Measurements from ENCODE around the gene RBMS1.

The RBMS1 gene

DNA sequence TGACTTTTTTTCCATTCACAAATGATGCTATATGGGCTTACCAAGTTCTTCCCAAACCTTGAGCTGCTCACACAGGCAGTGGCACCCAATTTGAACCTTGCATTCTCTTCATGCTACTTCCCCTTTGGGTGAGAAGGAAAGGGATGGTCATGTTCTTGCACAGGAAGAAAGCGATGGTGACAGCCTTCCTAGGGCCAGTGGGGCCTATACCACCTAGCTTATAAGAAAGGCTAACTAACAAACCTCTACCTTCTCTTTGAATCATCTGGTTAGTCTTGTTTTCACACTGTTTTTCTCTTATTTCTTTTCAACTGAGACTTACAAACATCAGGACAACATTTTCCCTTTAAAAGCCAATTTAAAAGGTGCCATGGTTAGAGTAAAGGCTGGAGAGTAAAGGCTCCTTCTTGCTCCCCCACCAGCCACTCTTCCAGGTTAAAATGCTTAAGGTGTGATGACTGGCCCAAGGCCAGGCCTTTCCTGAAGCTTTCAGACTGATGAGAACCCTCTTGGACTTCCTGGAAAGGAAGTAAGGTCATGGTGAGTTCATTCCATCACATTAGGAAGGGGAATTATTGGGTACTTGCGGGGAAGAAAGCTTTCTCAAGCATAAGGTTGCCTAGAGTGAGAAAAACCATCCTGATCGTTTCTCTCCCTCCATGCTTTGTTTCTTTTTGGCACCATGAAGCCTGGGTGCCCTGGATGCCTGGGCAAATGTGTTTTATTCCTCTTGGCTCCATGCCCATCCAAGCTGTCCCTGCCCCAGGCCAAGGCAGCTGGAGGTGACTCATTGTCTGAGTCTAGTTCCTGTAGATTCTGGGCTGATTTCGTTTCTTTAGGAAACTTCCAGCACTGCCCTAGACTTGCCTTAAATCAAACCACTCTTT is 252.1 kb downstream of the RBMS1 start:
- H3K79me2 ChIP-seq (ENCODE audit: low read length), result no peaks in the 10 kb centered on the region
- TF ChIP-seq EZH2phosphoT487 (IDR thresholded peaks at IDR 0.05; ENCODE audit: low read length) (no peak), EZH2 (optimal IDR thresholded peaks at IDR 0.05; ENCODE audit: low read depth, low read length) (no peak)
- TF ChIP-seq, protein P1, sequence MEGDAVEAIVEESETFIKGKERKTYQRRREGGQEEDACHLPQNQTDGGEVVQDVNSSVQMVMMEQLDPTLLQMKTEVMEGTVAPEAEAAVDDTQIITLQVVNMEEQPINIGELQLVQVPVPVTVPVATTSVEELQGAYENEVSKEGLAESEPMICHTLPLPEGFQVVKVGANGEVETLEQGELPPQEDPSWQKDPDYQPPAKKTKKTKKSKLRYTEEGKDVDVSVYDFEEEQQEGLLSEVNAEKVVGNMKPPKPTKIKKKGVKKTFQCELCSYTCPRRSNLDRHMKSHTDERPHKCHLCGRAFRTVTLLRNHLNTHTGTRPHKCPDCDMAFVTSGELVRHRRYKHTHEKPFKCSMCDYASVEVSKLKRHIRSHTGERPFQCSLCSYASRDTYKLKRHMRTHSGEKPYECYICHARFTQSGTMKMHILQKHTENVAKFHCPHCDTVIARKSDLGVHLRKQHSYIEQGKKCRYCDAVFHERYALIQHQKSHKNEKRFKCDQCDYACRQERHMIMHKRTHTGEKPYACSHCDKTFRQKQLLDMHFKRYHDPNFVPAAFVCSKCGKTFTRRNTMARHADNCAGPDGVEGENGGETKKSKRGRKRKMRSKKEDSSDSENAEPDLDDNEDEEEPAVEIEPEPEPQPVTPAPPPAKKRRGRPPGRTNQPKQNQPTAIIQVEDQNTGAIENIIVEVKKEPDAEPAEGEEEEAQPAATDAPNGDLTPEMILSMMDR (IDR thresholded peaks at IDR 0.05; ENCODE audit: low read length), result no peak
- H3K4me2 ChIP-seq (ENCODE audit: low read depth, low read length), result no peak overlapping the region
- no peak overlapping the region for H3K9ac ChIP-seq (ENCODE audit: low read length)
- H3K9me2 ChIP-seq (replicated peaks; ENCODE audit: insufficient read depth, low read length), result no peaks in the 10 kb centered on the region
- no peak overlapping the region for H2AFZ ChIP-seq (ENCODE audit: low read length)
- peaks cover 11% of the 10 kb centered on the region for H3K4me1 ChIP-seq (ENCODE audit: low read length)
- no peaks in the 10 kb centered on the region for H3K36me3 ChIP-seq (replicated peaks; ENCODE audit: insufficient read depth, low read length)
- H3K4me3 ChIP-seq (ENCODE audit: low read length), result no peak overlapping the region
- no peaks in the 10 kb centered on the region for H3K27me3 ChIP-seq (replicated peaks; ENCODE audit: insufficient read depth, low read length)
- H4K20me1 ChIP-seq (ENCODE audit: insufficient read depth, low read length), result no peaks in the 10 kb centered on the region
- H3K27ac ChIP-seq (ENCODE audit: low read length), result no peak overlapping the region
- no peak for DNase-seq
- no peaks in the 10 kb centered on the region for H3F3A ChIP-seq (ENCODE audit: insufficient read depth, low read length)
- no peaks in the 10 kb centered on the region for H3K9me3 ChIP-seq (replicated peaks; ENCODE audit: insufficient read depth, low read length)

DNA sequence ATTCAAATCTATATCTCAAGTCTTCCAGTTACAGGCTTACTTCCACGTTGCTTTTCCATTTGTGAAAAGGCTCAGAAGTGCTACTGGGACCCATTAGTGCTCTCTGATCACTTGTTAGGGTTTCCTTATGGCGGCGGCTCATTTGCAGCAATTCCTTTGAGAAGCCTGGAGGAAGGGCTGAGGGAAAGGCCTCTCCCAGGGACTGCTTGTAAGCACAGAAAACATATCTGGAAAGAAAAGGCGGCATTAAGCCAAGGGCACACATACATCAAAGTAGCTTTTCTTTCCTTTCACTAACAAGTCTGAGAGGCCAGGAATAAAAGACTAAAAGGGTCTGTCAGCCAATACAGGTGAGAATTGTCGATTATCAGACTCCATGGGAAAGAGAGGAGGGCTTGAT is 254.2 kb downstream of the RBMS1 start:
- DNase-seq, result no peak
- Histone ChIP-seq H3K4me1 (ENCODE audit: low read length) (peaks cover 11% of the 10 kb centered on the region), H4K20me1 (ENCODE audit: insufficient read depth, low read length) (no peaks in the 10 kb centered on the region), H3K79me2 (ENCODE audit: low read length) (no peaks in the 10 kb centered on the region), H3K9me3 (replicated peaks; ENCODE audit: insufficient read depth, low read length) (no peaks in the 10 kb centered on the region), H3K9ac (ENCODE audit: low read length) (no peak overlapping the region), H2AFZ (ENCODE audit: low read length) (no peak overlapping the region), H3K36me3 (replicated peaks; ENCODE audit: insufficient read depth, low read length) (no peaks in the 10 kb centered on the region), H3F3A (ENCODE audit: insufficient read depth, low read length) (no peaks in the 10 kb centered on the region), H3K27me3 (replicated peaks; ENCODE audit: insufficient read depth, low read length) (no peaks in the 10 kb centered on the region), H3K27ac (ENCODE audit: low read length) (no peak overlapping the region), H3K4me3 (ENCODE audit: low read length) (no peak overlapping the region), H3K4me2 (ENCODE audit: low read depth, low read length) (no peak overlapping the region), H3K9me2 (replicated peaks; ENCODE audit: insufficient read depth, low read length) (no peaks in the 10 kb centered on the region)
- TF ChIP-seq EZH2phosphoT487 (IDR thresholded peaks at IDR 0.05; ENCODE audit: low read length) (no peak), EZH2 (optimal IDR thresholded peaks at IDR 0.05; ENCODE audit: low read depth, low read length) (no peak)
- TF ChIP-seq, protein P1 (IDR thresholded peaks at IDR 0.05; ENCODE audit: low read length), result no peak

DNA sequence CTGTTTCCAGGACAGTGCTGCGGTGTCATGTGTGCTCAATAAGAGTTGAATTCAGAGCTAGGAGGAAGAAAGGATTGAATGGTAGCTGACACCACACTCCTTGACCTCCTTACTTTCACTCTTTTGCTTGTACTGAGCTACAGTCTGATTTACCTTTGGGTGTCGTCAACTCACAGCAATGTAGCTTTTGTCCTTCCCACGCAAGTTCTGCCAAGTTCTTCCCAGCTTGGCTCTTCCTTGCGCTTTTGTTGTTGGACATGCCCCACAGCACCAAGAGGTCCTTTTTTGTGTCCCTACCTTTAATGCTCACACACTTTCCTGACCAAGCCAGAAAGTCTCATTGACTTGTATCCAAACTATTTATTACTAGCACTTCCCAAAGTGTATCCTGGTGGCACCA is 255.2 kb downstream of the RBMS1 start:
- DNase-seq, result no peak

More for the DNA sequence above, 255.2 kb downstream of the RBMS1 start:
- no peaks in the 10 kb centered on the region for H4K20me1 ChIP-seq (ENCODE audit: insufficient read depth, low read length)
- H3K9ac ChIP-seq (ENCODE audit: low read length), result no peak overlapping the region
- H3K36me3 ChIP-seq (replicated peaks; ENCODE audit: insufficient read depth, low read length), result no peaks in the 10 kb centered on the region
- no peak overlapping the region for H3K27ac ChIP-seq (ENCODE audit: low read length)
- H3F3A ChIP-seq (ENCODE audit: insufficient read depth, low read length), result no peaks in the 10 kb centered on the region
- H3K4me2 ChIP-seq (ENCODE audit: low read depth, low read length), result no peak overlapping the region
- no peaks in the 10 kb centered on the region for H3K27me3 ChIP-seq (replicated peaks; ENCODE audit: insufficient read depth, low read length)
- H3K4me3 ChIP-seq (ENCODE audit: low read length), result no peak overlapping the region
- TF ChIP-seq EZH2phosphoT487 (IDR thresholded peaks at IDR 0.05; ENCODE audit: low read length) (no peak), EZH2 (optimal IDR thresholded peaks at IDR 0.05; ENCODE audit: low read depth, low read length) (no peak)
- TF ChIP-seq, protein P1 (IDR thresholded peaks at IDR 0.05; ENCODE audit: low read length), result no peak
- H3K4me1 ChIP-seq (ENCODE audit: low read length), result peaks cover 9% of the 10 kb centered on the region
- no peaks in the 10 kb centered on the region for H3K9me2 ChIP-seq (replicated peaks; ENCODE audit: insufficient read depth, low read length)
- H3K79me2 ChIP-seq (ENCODE audit: low read length), result no peaks in the 10 kb centered on the region
- no peaks in the 10 kb centered on the region for H3K9me3 ChIP-seq (replicated peaks; ENCODE audit: insufficient read depth, low read length)
- no peak overlapping the region for H2AFZ ChIP-seq (ENCODE audit: low read length)

All from MM.1S (cell line).